ENCODE results near the gene DTNBP1.

DTNBP1 gene

DNA sequence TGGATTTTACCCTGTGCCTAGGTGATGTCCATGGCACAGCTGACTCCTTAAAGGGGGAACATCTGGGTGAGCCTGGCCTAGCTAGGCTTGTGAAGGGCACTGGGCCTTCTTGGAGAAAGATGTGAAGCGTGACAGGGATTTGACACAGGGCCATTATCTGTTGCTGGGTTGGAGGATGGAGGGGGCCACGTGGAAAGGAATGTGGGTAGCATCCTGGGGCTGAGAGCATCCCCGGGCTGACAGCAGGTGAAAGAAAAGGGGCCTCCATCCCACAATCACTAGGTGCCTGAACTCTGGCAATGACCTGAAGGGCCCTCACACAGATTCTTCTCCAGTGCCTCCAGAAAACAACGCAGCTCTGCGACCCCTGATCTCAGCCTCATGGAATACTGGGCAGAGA, 124.7 kb downstream of the DTNBP1 start:
- H3K27ac ChIP-seq, result no peak overlapping the region
- H3K4me3 ChIP-seq (ENCODE audit: low read depth, low read length), result no peak overlapping the region
- H3K27me3 ChIP-seq (replicated peaks), result no peaks in the 10 kb centered on the region
- no peaks in the 10 kb centered on the region for H3K36me3 ChIP-seq (replicated peaks)
- in situ Hi-C loops (cut with HindIII; ENCODE audit: low pct_ligation_motif_present, low sequenced_read_pairs), result no loop called here
- no peak for DNase-seq
- no peak for TF ChIP-seq CTCF (IDR thresholded peaks at IDR 0.05; ENCODE audit: low read depth, low read length, missing control alignments)

- H3K4me3 ChIP-seq (ENCODE audit: low read depth, low read length), result no peak overlapping the region
- H3K36me3 ChIP-seq (replicated peaks), result no peaks in the 10 kb centered on the region
- no peak overlapping the region for H3K27ac ChIP-seq
- in situ Hi-C loops (cut with HindIII; ENCODE audit: low pct_ligation_motif_present, low sequenced_read_pairs), result no loop called here
- TF ChIP-seq CTCF (IDR thresholded peaks at IDR 0.05; ENCODE audit: low read depth, low read length, missing control alignments), result no peak
- DNase-seq, result no peak
- no peaks in the 10 kb centered on the region for H3K27me3 ChIP-seq (replicated peaks)
These were observed 126.5 kb downstream of the DTNBP1 start for GRCh38 chr6:15536198-15536955.

DNA sequence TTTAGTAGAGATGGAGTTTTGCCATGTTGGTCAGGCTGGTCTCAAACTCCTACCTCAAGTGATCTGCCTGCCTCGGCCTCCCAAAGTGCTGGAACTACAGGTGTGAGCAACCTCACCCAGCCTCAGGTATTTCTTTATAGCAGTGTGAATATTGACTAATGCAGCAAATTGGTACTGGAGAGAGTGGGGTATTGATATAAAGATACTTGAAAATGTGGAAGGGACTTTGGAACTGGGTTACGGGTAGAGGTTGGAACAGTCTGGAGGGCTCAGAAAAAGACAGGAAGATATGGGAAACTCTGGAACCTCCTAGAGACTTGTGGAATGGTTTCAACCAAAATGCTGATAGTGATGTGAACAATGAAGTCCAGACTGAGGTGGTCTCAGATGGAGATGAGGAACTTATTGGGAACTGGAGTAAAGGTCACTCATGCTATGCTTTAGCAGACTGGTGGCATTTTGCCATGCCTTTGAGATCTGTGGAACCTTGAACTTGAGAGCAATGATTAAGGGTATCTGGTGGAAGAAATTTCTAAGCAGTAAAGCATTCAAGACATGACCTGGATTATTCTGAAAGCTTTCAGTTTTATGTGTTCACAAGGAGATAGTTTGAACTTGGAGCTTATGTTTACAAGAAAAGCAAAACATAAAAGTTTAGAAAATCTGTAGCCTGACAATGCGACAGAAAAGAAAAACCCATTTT, 127.2 kb downstream of the DTNBP1 start:
- H3K27me3 ChIP-seq (replicated peaks), result no peaks in the 10 kb centered on the region
- no peak for TF ChIP-seq CTCF (IDR thresholded peaks at IDR 0.05; ENCODE audit: low read depth, low read length, missing control alignments)
- no peak overlapping the region for H3K4me3 ChIP-seq (ENCODE audit: low read depth, low read length)
- in situ Hi-C loops (cut with HindIII; ENCODE audit: low pct_ligation_motif_present, low sequenced_read_pairs), result no loop called here
- no peak for DNase-seq
- H3K27ac ChIP-seq, result no peak overlapping the region
- H3K36me3 ChIP-seq (replicated peaks), result no peaks in the 10 kb centered on the region

- Histone ChIP-seq H3K27ac (no peak overlapping the region), H3K27me3 (replicated peaks) (no peaks in the 10 kb centered on the region), H3K4me3 (ENCODE audit: low read depth, low read length) (no peak overlapping the region), H3K36me3 (replicated peaks) (no peaks in the 10 kb centered on the region)
- no peak for DNase-seq
- in situ Hi-C loops (cut with HindIII; ENCODE audit: low pct_ligation_motif_present, low sequenced_read_pairs), result no loop called here
- no peak for TF ChIP-seq CTCF (IDR thresholded peaks at IDR 0.05; ENCODE audit: low read depth, low read length, missing control alignments)
These were observed 127.9 kb downstream of the DTNBP1 start for GRCh38 chr6:15534974-15535373.

DNA sequence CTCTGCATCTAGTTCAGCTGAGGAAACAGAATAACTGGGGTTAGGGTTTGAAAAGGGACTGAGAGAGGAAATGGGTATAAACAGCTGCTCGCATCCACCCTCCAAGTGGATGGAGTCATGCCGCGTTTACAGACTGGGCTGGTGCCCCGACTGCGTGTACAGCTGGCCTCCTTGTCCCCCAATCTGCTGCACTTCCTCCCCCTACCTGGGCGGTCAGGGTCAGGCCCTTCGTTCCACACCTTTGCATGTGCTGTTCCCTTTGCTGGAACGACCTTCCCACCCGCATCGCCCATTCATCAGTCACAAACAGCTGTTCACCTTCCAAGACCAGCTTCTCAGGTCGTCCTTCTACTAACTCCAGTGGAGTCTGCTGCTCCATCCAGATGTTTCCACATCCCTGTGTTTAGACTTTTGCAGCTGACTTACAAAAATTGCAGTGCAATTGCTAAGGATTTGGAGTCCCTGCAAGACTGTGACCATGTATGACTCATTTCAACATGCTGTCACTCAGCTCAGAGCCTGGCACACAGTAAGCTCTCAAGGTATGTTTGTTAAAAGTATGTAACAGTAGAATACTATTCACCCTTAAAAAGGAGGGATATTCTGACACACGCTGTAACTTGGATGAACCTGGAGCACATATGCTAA, 129.3 kb downstream of the DTNBP1 start:
- in situ Hi-C loops (cut with HindIII; ENCODE audit: low pct_ligation_motif_present, low sequenced_read_pairs), result no loop called here
- no peak for TF ChIP-seq CTCF (IDR thresholded peaks at IDR 0.05; ENCODE audit: low read depth, low read length, missing control alignments)
- DNase-seq, result no peak

More for the DNA sequence above, 129.3 kb downstream of the DTNBP1 start:
- no peaks in the 10 kb centered on the region for H3K36me3 ChIP-seq (replicated peaks)
- H3K27ac ChIP-seq, result no peak overlapping the region
- H3K4me3 ChIP-seq (ENCODE audit: low read depth, low read length), result no peak overlapping the region
- no peaks in the 10 kb centered on the region for H3K27me3 ChIP-seq (replicated peaks)
